Limb (tissue), 2 donors: ENCODE measurements around the gene INS.
"Not testable (repeated sequence)": the region's sequence is repeated elsewhere in the genome, so short reads cannot be mapped to it uniquely, and the experiment has no call there.

ENCODE experiments used
- DNase-seq, 2 donors: peaks; one replicate each; pipeline ENCODE4 v3.0.0-alpha.2; 2016; ENCODE audit errors: extremely low spot score in 2 of 2

INS gene

GRCh38 chr11:2198621-2199365, 37.8 kb upstream of the INS start:
- no peak for DNase-seq

DNA sequence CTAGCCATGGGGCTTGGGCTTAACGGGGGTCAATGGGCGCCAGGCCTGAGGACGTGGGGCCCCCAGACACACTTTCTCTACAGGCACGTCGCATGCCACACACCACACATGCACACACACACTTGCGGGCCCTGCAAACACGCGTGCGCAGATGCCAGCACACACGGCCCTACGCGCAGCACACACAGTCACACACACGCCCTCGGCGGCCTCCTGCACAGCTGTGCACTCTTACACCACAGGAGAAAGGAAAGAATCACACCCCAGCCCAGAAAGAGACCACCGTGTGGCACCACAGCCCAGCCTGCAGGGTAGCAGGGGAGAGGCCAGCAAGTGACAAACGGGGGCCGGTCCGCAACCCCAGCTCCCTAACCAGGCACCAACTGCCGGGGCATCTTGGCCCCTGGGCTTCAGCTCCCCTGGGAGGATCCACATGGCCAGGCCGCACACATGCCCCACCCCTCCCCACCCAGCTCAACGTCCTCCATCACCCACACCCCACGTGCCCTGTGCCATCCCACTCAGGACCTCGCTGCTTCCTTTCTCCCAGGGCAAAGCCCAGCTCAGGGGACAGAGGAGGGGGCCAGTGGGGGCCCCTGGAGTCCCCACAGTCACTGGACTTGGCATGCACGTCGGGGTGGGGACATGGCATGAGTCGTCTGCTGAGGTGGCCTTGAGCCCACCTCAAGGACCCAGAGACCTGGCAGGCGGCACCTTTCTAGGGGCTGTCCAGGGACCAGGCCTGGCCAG, 36.9 kb upstream of the INS start:
- DNase-seq, result no peak

DNA sequence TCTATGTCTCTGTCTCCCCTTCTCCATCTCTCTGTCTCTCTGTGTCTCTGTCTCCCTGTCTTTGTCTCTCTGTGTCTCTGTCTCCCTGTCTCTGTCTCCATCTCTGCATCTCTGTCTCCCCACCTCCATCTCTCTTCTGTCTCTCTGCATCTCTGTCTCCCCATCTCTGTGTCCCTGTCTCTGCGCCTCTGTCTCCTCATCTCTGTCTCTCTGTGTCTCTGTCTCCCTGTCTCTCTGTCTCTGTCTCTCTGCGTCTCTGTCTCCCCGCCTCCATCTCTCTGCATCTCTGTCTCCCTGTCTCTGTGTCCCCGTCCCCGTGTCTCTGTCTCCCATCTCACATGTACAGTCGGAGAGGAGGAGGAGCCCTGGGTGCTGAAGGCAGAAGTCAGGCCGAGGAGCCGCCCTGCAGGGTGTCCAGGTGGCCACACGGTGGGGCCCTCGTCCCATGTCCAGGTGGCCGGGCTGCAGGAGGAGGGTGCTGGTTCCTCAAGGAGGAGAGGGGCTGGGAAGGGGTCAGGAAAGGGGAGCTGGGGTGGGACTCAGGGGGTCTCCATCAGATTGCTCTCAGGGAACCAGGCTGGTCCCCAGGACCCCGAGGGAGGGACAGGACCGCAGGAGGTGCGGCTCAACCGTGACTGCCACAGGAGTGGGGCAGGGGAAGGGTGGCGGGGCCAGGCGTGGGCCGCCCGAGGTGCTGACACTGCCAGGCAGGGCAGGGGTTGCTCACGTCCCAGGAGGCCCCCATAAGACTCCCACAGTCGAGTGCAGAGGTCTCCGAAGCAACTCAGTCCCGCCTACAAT, 36.2 kb upstream of the INS start:
- peak; percentile 70 to 90 for DNase-seq

- no peak for DNase-seq
Measured at GRCh38 chr11:2195756-2196088, 34.7 kb upstream of the INS start.

GRCh38 chr11:2194877-2195755, 34.1 kb upstream of the INS start:
- DNase-seq, result peak; percentile 21 to 81

GRCh38 chr11:2193888-2194595, 33.0 kb upstream of the INS start:
- DNase-seq, result not testable (repeated sequence)

DNA sequence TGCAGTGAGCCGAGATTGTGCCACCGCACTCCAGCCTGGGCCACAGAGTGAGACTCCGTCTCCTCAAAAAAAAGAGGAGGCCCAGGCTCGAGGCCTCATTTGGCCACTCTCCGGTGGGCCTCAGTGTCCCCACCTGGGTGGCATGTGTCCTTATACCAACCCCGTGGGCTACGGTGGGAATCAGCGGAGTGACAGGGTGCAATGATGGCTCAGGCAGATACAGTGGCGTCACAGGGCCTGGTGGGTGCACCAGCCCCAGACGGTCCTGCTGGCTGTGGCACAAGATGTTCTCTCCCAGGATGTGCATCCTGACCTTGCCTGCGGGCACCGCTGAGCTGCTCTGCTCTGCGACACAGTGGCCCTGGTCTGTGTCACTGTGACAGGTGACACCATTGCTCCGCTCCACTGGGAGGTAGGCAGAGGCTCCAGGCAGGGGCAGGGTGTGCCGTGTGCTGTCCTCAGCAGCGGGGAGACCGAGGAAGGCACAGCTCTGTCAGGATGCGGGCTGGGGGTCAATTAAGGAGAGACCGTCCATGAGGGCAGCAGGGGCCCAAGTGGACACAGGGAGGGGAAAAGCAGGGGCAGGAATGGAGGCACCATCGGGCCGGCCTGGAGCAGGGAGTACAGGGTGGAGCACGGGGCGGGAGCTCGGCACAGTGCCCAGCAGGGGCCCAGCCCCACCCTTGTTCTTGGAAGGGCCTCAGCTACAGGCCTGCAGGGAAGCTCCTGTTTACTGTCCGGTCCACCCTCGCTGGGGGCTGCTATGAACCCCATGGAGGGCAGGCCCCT, 32.3 kb upstream of the INS start:
- no peak for DNase-seq

- no peak for DNase-seq
Measured at GRCh38 chr11:2192435-2192834, 31.4 kb upstream of the INS start.

- DNase-seq, result no peak
Measured at GRCh38 chr11:2191883-2192282, 30.9 kb upstream of the INS start.

- DNase-seq, result peak in 1 of 2 donors; percentile 71
Measured at GRCh38 chr11:2190657-2191471, 29.9 kb upstream of the INS start.

- DNase-seq, result no peak
Measured at GRCh38 chr11:2189938-2190656, 29.1 kb upstream of the INS start.

GRCh38 chr11:2188745-2189144, 27.7 kb upstream of the INS start:
- no peak for DNase-seq

DNA sequence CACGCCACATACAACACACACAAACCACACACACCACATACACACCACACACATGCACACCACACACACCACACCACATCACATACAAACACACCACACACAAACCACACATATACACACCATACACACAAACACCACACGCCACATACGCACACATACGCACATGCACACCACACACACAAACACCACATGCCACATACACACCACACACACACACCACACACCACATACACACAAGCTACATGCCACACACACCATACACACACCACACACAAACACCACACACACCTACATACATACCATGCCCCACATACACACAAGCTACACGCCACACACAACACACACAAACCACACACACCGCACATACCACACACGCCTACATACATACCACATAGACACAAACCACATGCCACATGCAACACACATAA, 26.3 kb upstream of the INS start:
- DNase-seq, result no peak

GRCh38 chr11:2186669-2187279, 25.8 kb upstream of the INS start:
- no peak for DNase-seq

GRCh38 chr11:2185324-2186085, 24.5 kb upstream of the INS start:
- no peak for DNase-seq

DNA sequence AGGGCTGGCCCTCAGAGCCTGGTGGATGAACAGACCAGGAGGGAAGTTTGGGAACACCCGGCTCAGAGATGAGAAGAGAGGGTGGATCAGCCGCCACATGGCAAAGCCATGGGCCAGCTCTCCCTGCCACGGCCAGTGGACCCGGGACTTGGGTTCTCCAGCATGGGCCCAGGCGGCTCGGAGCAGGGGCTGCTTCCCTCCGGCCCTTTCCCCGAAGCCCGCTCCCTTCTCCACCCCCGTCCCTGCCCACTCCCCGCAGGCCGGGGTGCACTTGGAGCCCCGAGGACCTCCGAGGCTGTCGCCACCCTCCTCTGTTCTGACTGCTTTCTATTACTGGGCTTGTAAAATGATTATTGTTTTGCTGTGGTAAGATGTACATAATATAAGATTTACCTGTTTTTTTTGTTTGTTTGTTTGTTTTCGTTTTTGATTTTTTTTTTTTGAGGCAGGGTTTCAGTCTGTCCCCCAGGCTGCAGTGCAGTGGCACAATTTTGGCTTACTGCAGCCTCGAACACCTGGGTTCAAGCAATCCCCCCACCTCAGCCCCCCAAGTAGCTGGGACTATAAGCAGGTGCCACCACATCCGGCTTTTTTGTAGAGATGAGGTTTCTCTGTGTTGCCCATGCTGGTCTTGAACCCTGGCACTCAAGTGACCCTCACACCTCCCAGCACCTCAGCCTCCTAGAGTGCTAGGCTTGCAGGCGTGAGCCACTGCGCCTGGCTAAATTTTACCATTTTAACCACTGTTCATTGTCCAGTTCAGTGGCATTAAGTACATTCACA, 21.9 kb upstream of the INS start:
- DNase-seq, result no peak
